ENCODE measurements around the gene SWAP70.

The SWAP70 gene

DNA sequence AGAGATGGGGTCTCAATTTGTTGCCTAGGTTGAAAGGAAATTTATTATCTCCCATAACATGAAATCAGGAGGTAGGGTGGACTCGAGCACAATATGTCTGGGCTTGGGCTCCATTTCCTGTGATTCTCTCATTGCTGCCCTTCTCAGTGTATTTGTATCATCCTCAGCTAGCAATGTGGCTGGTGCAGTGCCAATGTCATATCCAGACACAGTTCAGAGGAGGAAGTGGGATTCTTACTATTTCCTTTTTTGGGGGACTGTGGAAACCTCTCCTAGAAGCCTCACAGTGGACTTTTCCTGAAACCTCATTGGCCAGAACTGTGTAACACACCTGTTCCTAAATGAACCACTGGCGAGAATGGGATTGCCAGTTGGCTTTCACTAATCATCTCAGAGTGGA lies 21.0 kb upstream of the SWAP70 start:
- ATAC-seq = no peak
- TF ChIP-seq TOX (CRISPR knock-in tag; IDR thresholded peaks at IDR 0.05; ENCODE audit: borderline replicate concordance) (no peak), ZNF70 (CRISPR knock-in tag; IDR thresholded peaks at IDR 0.05) (no peak), ARNTL (CRISPR knock-in tag; IDR thresholded peaks at IDR 0.05; ENCODE audit: borderline replicate concordance, low read depth) (no peak), TCF4 (CRISPR knock-in tag; IDR thresholded peaks at IDR 0.05; ENCODE audit: borderline replicate concordance) (no peak), GLIS3 (CRISPR knock-in tag; IDR thresholded peaks at IDR 0.05) (no peak), RARB (CRISPR knock-in tag; IDR thresholded peaks at IDR 0.05) (no peak), ESRRG (CRISPR knock-in tag; IDR thresholded peaks at IDR 0.05) (no peak), ZNF565 (CRISPR knock-in tag; conservative IDR thresholded peaks at IDR 0.05; ENCODE audit: low read depth) (no peak), CSDC2 (CRISPR knock-in tag; IDR thresholded peaks at IDR 0.05) (no peak), ZFP3 (CRISPR knock-in tag; IDR thresholded peaks at IDR 0.05) (no peak), ISL1 (CRISPR knock-in tag; IDR thresholded peaks at IDR 0.05) (no peak), SNAI2 (CRISPR knock-in tag; IDR thresholded peaks at IDR 0.05) (no peak), OSR1 (CRISPR knock-in tag; IDR thresholded peaks at IDR 0.05) (no peak)
- TF ChIP-seq, protein P1, sequence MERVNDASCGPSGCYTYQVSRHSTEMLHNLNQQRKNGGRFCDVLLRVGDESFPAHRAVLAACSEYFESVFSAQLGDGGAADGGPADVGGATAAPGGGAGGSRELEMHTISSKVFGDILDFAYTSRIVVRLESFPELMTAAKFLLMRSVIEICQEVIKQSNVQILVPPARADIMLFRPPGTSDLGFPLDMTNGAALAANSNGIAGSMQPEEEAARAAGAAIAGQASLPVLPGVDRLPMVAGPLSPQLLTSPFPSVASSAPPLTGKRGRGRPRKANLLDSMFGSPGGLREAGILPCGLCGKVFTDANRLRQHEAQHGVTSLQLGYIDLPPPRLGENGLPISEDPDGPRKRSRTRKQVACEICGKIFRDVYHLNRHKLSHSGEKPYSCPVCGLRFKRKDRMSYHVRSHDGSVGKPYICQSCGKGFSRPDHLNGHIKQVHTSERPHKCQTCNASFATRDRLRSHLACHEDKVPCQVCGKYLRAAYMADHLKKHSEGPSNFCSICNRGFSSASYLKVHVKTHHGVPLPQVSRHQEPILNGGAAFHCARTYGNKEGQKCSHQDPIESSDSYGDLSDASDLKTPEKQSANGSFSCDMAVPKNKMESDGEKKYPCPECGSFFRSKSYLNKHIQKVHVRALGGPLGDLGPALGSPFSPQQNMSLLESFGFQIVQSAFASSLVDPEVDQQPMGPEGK (CRISPR knock-in tag; IDR thresholded peaks at IDR 0.05; ENCODE audit: borderline replicate concordance) = no peak

DNA sequence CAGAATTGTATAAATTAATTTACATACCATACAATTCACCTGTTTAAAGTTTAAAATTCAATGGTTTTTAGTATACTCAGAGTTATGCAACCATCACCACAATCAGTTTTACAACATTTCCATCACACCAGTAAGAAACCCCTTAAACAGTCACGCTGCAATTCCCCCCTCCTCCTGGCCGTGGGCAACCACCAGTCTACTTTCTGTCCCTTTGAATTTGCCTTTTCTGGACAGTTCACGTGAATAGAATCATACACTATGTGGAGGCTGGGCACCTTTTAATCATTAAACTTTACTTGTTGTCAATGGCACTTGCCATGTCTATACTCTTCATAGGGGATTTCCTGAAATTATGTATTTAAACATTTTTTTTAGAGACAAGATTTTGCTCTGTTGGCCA lies 20.1 kb upstream of the SWAP70 start:
- no peak for ATAC-seq
- TF ChIP-seq ISL1 (CRISPR knock-in tag; IDR thresholded peaks at IDR 0.05) (no peak), GLIS3 (CRISPR knock-in tag; IDR thresholded peaks at IDR 0.05) (no peak), TOX (CRISPR knock-in tag; IDR thresholded peaks at IDR 0.05; ENCODE audit: borderline replicate concordance) (no peak), ARNTL (CRISPR knock-in tag; IDR thresholded peaks at IDR 0.05; ENCODE audit: borderline replicate concordance, low read depth) (no peak), ZC3H10 (CRISPR knock-in tag; IDR thresholded peaks at IDR 0.05) (no peak), CSDC2 (CRISPR knock-in tag; IDR thresholded peaks at IDR 0.05) (no peak), ESRRG (CRISPR knock-in tag; IDR thresholded peaks at IDR 0.05) (no peak), ZFP30 (CRISPR knock-in tag; IDR thresholded peaks at IDR 0.05) (no peak), SNAI2 (CRISPR knock-in tag; IDR thresholded peaks at IDR 0.05) (no peak), ZNF70 (CRISPR knock-in tag; IDR thresholded peaks at IDR 0.05) (no peak)
- TF ChIP-seq, protein P2, sequence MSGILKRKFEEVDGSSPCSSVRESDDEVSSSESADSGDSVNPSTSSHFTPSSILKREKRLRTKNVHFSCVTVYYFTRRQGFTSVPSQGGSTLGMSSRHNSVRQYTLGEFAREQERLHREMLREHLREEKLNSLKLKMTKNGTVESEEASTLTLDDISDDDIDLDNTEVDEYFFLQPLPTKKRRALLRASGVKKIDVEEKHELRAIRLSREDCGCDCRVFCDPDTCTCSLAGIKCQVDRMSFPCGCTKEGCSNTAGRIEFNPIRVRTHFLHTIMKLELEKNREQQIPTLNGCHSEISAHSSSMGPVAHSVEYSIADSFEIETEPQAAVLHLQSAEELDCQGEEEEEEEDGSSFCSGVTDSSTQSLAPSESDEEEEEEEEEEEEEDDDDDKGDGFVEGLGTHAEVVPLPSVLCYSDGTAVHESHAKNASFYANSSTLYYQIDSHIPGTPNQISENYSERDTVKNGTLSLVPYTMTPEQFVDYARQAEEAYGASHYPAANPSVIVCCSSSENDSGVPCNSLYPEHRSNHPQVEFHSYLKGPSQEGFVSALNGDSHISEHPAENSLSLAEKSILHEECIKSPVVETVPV (CRISPR knock-in tag; IDR thresholded peaks at IDR 0.05) = no peak
- TF ChIP-seq, protein P3, sequence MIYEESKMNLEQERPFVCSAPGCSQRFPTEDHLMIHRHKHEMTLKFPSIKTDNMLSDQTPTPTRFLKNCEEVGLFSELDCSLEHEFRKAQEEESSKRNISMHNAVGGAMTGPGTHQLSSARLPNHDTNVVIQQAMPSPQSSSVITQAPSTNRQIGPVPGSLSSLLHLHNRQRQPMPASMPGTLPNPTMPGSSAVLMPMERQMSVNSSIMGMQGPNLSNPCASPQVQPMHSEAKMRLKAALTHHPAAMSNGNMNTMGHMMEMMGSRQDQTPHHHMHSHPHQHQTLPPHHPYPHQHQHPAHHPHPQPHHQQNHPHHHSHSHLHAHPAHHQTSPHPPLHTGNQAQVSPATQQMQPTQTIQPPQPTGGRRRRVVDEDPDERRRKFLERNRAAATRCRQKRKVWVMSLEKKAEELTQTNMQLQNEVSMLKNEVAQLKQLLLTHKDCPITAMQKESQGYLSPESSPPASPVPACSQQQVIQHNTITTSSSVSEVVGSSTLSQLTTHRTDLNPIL (CRISPR knock-in tag; IDR thresholded peaks at IDR 0.05; ENCODE audit: low read depth) = no peak

DNA sequence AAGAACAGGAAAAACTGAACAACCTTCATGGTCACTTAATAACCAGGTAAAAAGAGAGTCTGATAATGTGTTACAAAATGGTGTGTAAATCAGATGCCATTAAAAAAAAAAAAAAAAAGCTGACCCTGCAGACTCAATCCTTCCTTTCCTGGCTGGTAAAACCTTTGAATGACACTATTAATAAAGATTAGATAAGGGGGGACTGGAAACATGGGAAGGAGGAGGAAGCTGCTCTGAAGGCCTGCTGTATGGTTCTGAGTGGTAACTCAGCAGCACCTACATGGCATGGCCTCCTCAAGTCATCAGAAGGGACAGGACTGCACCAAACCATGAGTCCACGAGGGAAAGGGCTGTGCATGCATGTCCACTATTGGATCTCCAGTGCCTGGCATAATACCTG lies 18.0 kb upstream of the SWAP70 start:
- no peak for ATAC-seq
- no peak for TF ChIP-seq CSDC2 (CRISPR knock-in tag; IDR thresholded peaks at IDR 0.05)

DNA sequence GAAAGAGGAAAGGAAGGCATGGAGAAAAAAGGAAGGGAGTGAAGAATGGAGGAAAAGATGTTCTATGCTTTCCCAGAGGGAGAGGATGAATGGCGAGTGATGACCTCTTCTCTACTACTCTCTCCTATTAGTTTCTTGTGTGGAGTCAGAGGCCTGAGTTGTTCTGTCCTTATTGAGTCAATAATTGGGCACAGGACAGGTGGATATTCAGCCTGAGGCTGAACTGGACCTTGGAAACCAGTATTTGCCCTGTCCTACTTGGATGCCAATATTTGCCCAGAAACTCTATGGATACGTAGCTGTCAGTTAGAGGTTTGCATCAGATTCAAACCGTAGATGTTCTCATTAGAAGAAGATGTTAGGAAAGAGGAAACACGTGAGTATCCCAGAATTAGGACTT lies 17.6 kb upstream of the SWAP70 start:
- TF ChIP-seq, protein P1 (CRISPR knock-in tag; IDR thresholded peaks at IDR 0.05; ENCODE audit: borderline replicate concordance) = no peak
- TF ChIP-seq SNAI2 (CRISPR knock-in tag; IDR thresholded peaks at IDR 0.05) (no peak), ZC3H10 (CRISPR knock-in tag; IDR thresholded peaks at IDR 0.05) (no peak), ESRRG (CRISPR knock-in tag; IDR thresholded peaks at IDR 0.05) (no peak)
- no peak for ATAC-seq

DNA sequence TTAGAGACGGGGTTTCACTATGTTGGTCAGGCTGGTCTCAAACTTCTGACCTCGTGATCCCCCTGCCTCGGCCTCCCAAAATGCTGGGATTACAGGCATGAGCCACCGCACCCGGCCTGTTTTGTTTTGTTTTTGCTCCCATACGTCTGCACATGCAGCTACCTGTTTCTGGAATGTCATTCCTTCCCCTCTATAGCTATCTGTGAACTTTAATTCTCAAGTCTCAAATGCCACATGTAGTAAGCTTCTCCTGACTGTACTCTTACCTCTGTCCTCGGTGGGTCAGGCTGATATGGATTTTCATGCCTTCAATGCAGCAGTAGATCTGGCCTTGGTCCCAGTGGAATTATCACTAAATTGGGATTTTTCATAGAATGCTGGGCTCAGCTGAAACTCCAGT lies 12.4 kb upstream of the SWAP70 start:
- ATAC-seq = no peak

More for the DNA sequence above, 12.4 kb upstream of the SWAP70 start:
- TF ChIP-seq SNAI2 (CRISPR knock-in tag; IDR thresholded peaks at IDR 0.05) = no peak
- no peak for TF ChIP-seq GLIS3 (CRISPR knock-in tag; IDR thresholded peaks at IDR 0.05)
- no peak for TF ChIP-seq ZFP30 (CRISPR knock-in tag; IDR thresholded peaks at IDR 0.05)
- TF ChIP-seq ZNF8 (CRISPR knock-in tag; IDR thresholded peaks at IDR 0.05) = no peak
- TF ChIP-seq, protein P4, sequence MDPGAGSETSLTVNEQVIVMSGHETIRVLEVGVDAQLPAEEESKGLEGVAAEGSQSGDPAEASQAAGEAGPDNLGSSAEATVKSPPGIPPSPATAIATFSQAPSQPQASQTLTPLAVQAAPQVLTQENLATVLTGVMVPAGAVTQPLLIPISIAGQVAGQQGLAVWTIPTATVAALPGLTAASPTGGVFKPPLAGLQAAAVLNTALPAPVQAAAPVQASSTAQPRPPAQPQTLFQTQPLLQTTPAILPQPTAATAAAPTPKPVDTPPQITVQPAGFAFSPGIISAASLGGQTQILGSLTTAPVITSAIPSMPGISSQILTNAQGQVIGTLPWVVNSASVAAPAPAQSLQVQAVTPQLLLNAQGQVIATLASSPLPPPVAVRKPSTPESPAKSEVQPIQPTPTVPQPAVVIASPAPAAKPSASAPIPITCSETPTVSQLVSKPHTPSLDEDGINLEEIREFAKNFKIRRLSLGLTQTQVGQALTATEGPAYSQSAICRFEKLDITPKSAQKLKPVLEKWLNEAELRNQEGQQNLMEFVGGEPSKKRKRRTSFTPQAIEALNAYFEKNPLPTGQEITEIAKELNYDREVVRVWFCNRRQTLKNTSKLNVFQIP (CRISPR knock-in tag; IDR thresholded peaks at IDR 0.05; ENCODE audit: borderline replicate concordance, low read depth) = no peak
- TF ChIP-seq, protein P1 (CRISPR knock-in tag; IDR thresholded peaks at IDR 0.05; ENCODE audit: borderline replicate concordance) = no peak
- no peak for TF ChIP-seq ZFP3 (CRISPR knock-in tag; IDR thresholded peaks at IDR 0.05)
- no peak for TF ChIP-seq ZNF565 (CRISPR knock-in tag; conservative IDR thresholded peaks at IDR 0.05; ENCODE audit: low read depth)
- no peak for TF ChIP-seq TCF4 (CRISPR knock-in tag; IDR thresholded peaks at IDR 0.05; ENCODE audit: borderline replicate concordance)
- no peak for TF ChIP-seq ZC3H10 (CRISPR knock-in tag; IDR thresholded peaks at IDR 0.05)
